Panc1 (cell line): ENCODE results near the gene PTRH1. TPM values are rescaled to one million over a fixed set of nuclear protein-coding genes. Genes with fewer than 3 reads are reported as not detected.

ENCODE experiments used
- ATAC-seq: fragments of 200-7000 bp; cut with Tn5 transposase; 2 replicates; pipeline ENCODE4 v1.9.1; 2020; ENCODE audit warnings: mild to moderate bottlenecking, moderate library complexity
- BruUV-seq: library from RNA; stranded (reverse); fragments of 400-500 nt; replicated peaks from 2 replicates; lab custom pipeline; 2021; lab: Mats Ljungman, UMichigan
- CTCF ChIA-PET: fragments of 300-600 bp; sonication (Branson Sonifier 250); formaldehyde crosslinking; loops from one replicate; lab custom pipeline; 2022; ENCODE audit warnings: antibody characterized with exemption; lab: Charles Lee
- POLR2A ChIA-PET: fragments of 300-600 bp; sonication (Branson Sonifier 250); formaldehyde crosslinking; loops from one replicate; lab custom pipeline; 2022; ENCODE audit warnings: antibody characterized with exemption; lab: Charles Lee
- DNase-seq: peaks from one replicate; pipeline ENCODE4 v3.0.0-alpha.2; 2010; ENCODE audit warnings: low read depth, low spot score
- H3K27ac ChIP-seq: 2 replicates; pipeline ENCODE4 v1.5.1; 2011; ENCODE audit warnings: mild to moderate bottlenecking, low read length, inconsistent platforms
- H3K27me3 ChIP-seq: fragments of 200-500 bp; sonication (Bioruptor generic); 2 replicates; pipeline ENCODE4 v1.6.0; 2014; ENCODE audit warnings: low read length, inconsistent platforms; ENCODE audit not compliant: control insufficient read depth, insufficient read depth
- H3K36me3 ChIP-seq: fragments of 200-500 bp; sonication (Bioruptor generic); 2 replicates; pipeline ENCODE4 v1.5.1; 2014; ENCODE audit warnings: inconsistent platforms, mild to moderate bottlenecking, low read length, moderate library complexity; ENCODE audit not compliant: control insufficient read depth, insufficient read depth
- H3K4me1 ChIP-seq: 2 replicates; pipeline ENCODE4 v1.5.1; 2011; ENCODE audit warnings: inconsistent platforms, mild to moderate bottlenecking, low read length, moderate library complexity; ENCODE audit not compliant: control insufficient read depth, insufficient read depth
- H3K4me3 ChIP-seq, 2 experiments: 2 replicates each; pipeline ENCODE4 v1.5.1; 2011 to 2012; ENCODE audit warnings: low read depth in 2 of 2, low read length in 2 of 2, mild to moderate bottlenecking in 2 of 2, inconsistent platforms in 1 of 2, moderate library complexity in 1 of 2
- H3K9me3 ChIP-seq: fragments of 200-500 bp; sonication (Bioruptor generic); 2 replicates; pipeline ENCODE4 v1.5.1; 2014; ENCODE audit warnings: low read depth, mild to moderate bottlenecking, inconsistent platforms, low read length, moderate library complexity; ENCODE audit not compliant: control insufficient read depth, insufficient read depth
- POLR2AphosphoS5 ChIP-seq: IDR thresholded peaks from 2 replicates; pipeline ENCODE4 v1.6.1; 2012; ENCODE audit warnings: mild to moderate bottlenecking, low read depth, low read length, moderate library complexity
- SIN3A ChIP-seq: IDR thresholded peaks from 2 replicates; pipeline ENCODE4 v1.6.1; 2012; ENCODE audit warnings: low read depth, mild to moderate bottlenecking, low read length, moderate library complexity, borderline replicate concordance; ENCODE audit not compliant: insufficient read depth
- TCF7L2 ChIP-seq: IDR thresholded peaks from 2 replicates; pipeline ENCODE4 v1.6.1; 2011; ENCODE audit warnings: mild to moderate bottlenecking, low read depth, low read length, inconsistent platforms
- in situ Hi-C: cut with HindIII; loops from 2 replicates; pipeline ENCODE4 v1.10.0; 2016; ENCODE audit warnings: low sequenced_read_pairs, low pct_unique_long_range_greater_than_20kb
- intact Hi-C: fragments of 100-400 bp; cut with micrococcal nuclease; formaldehyde crosslinking; loops from one replicate; pipeline ENCODE4 v1.10.0; 2022; ENCODE audit not compliant: unreplicated experiment
- total RNA-seq: library from RNA; stranded (reverse); gene quantifications from one replicate; pipeline ENCODE4 v1.2.1, GENCODE V29; 2021; ENCODE audit not compliant: unreplicated experiment
- TF ChIP-seq, protein P1 (sequence below), 2 experiments: IDR thresholded peaks; 2 replicates each; pipeline ENCODE4 v1.6.1; 2011 to 2012; ENCODE audit warnings: low read depth in 2 of 2, control low read depth in 1 of 2, low read length in 1 of 2, mild to moderate bottlenecking in 1 of 2, moderate library complexity in 1 of 2; ENCODE audit not compliant: insufficient read depth in 1 of 2
- TF ChIP-seq, protein P2 (sequence below): fragments of 450-650 bp; IDR thresholded peaks from 2 replicates; pipeline ENCODE4 v1.5.1; 2017; ENCODE audit warnings: mild to moderate bottlenecking

Gene PTRH1
- total RNA-seq, 1 experiment from 2014 or later: 13.8 TPM

DNA sequence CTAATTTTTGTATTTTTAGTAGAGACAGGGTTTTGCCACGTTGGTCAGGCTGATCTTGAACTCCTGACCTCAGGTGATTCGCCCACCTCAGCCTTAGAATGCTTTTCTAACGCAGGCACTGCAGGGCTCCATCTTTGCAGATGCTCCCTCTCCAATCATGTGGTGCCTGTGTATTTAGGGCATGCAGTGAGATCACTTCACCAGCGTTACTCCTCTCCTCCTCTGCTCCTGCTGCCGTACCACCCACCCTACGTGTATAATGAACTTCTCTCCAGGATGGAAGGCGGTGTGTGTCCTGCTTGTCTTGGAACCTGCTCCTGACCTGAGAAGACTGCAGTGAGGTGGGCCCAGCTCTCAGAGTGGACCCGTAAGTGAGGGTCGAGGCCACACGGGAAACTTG lies 22.3 kb downstream of the PTRH1 start:
- TF ChIP-seq, protein P1, sequence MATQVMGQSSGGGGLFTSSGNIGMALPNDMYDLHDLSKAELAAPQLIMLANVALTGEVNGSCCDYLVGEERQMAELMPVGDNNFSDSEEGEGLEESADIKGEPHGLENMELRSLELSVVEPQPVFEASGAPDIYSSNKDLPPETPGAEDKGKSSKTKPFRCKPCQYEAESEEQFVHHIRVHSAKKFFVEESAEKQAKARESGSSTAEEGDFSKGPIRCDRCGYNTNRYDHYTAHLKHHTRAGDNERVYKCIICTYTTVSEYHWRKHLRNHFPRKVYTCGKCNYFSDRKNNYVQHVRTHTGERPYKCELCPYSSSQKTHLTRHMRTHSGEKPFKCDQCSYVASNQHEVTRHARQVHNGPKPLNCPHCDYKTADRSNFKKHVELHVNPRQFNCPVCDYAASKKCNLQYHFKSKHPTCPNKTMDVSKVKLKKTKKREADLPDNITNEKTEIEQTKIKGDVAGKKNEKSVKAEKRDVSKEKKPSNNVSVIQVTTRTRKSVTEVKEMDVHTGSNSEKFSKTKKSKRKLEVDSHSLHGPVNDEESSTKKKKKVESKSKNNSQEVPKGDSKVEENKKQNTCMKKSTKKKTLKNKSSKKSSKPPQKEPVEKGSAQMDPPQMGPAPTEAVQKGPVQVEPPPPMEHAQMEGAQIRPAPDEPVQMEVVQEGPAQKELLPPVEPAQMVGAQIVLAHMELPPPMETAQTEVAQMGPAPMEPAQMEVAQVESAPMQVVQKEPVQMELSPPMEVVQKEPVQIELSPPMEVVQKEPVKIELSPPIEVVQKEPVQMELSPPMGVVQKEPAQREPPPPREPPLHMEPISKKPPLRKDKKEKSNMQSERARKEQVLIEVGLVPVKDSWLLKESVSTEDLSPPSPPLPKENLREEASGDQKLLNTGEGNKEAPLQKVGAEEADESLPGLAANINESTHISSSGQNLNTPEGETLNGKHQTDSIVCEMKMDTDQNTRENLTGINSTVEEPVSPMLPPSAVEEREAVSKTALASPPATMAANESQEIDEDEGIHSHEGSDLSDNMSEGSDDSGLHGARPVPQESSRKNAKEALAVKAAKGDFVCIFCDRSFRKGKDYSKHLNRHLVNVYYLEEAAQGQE (IDR thresholded peaks at IDR 0.05; ENCODE audit: insufficient read depth in 1 of 2, low read depth in 2 of 2, low read length in 1 of 2): no peak
- TF ChIP-seq, protein P2, sequence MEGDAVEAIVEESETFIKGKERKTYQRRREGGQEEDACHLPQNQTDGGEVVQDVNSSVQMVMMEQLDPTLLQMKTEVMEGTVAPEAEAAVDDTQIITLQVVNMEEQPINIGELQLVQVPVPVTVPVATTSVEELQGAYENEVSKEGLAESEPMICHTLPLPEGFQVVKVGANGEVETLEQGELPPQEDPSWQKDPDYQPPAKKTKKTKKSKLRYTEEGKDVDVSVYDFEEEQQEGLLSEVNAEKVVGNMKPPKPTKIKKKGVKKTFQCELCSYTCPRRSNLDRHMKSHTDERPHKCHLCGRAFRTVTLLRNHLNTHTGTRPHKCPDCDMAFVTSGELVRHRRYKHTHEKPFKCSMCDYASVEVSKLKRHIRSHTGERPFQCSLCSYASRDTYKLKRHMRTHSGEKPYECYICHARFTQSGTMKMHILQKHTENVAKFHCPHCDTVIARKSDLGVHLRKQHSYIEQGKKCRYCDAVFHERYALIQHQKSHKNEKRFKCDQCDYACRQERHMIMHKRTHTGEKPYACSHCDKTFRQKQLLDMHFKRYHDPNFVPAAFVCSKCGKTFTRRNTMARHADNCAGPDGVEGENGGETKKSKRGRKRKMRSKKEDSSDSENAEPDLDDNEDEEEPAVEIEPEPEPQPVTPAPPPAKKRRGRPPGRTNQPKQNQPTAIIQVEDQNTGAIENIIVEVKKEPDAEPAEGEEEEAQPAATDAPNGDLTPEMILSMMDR: no peak
- TF ChIP-seq SIN3A (no peak), POLR2AphosphoS5 (no peak), TCF7L2 (no peak)

DNA sequence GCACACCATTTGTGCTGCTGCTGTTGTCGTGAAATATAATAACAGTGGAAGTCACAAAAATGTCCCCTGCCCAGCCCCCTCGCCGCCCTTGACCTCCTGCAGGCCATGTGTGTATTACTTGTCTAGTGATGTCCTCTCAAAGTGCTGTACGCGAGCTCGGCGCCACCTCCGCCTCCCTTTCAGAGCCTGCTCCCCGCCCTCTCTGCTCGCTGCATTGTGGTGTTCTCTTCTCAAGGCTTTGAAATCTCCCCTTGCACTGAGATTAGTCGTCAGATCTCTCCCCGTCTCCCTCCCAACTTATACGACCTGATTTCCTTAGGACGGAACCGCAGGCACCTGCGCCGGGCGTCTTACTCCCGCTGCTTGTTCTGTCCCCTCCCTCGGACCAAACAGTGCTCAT lies 23.4 kb downstream of the PTRH1 start:
- DNase-seq (no peak), ATAC-seq (no peak)
- intact Hi-C loops: no loop called here
- H3K4me3 ChIP-seq: no peak overlapping the region
- TF ChIP-seq TCF7L2 (no peak), SIN3A (no peak)
- ChIA-PET POLR2A (interaction anchor here (0.7 kb wide), 1 partner anchor 20 kb away, joined by 6 read pairs; no protein-coding TSS in a partner anchor), CTCF (no interaction called here)
- in situ Hi-C loops: no loop called here
- BruUV-seq: no TSS peak
- H3K27ac ChIP-seq: no peak overlapping the region
- no peaks in the 10 kb centered on the region for H3K36me3 ChIP-seq
- no peaks in the 10 kb centered on the region for H3K27me3 ChIP-seq
- H3K4me1 ChIP-seq: no peaks in the 10 kb centered on the region
- no peaks in the 10 kb centered on the region for H3K9me3 ChIP-seq

More for the DNA sequence above, 22.3 kb downstream of the PTRH1 start:
- no peak for ATAC-seq
- no peaks in the 10 kb centered on the region for H3K27me3 ChIP-seq
- no TSS peak for BruUV-seq
- in situ Hi-C loops: no loop called here
- intact Hi-C loops: no loop called here
- ChIA-PET POLR2A (no interaction called here), CTCF (no interaction called here)
- H3K4me3 ChIP-seq: no peak overlapping the region
- no peaks in the 10 kb centered on the region for H3K4me1 ChIP-seq
- no peak overlapping the region for H3K27ac ChIP-seq
- H3K9me3 ChIP-seq: no peaks in the 10 kb centered on the region
- no peak for DNase-seq
- no peaks in the 10 kb centered on the region for H3K36me3 ChIP-seq

DNA sequence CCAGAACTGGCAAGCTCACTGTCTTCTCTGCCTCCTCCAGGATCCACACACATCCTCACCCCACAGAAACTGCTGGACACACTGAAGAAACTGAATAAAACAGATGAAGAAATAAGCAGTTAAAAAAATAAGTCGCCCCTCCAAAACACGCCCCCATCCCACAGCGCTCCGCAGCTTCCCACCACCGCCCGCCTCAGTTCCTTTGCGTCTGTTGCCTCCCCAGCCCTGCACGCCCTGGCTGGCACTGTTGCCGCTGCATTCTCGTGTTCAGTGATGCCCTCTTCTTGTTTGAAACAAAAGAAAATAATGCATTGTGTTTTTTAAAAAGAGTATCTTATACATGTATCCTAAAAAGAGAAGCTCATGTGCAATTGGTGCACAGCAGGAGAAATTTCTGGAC lies 24.7 kb downstream of the PTRH1 start:
- no peak for ATAC-seq
- TF ChIP-seq, protein P2: no peak
- TF ChIP-seq POLR2AphosphoS5 (no peak), SIN3A (no peak), TCF7L2 (no peak)
- TF ChIP-seq, protein P1 (IDR thresholded peaks at IDR 0.05; ENCODE audit: insufficient read depth in 1 of 2, low read depth in 2 of 2, low read length in 1 of 2): no peak
- BruUV-seq: no TSS peak
- POLR2A ChIA-PET: no interaction called here
- CTCF ChIA-PET: no interaction called here
- no peak for DNase-seq
- intact Hi-C loops (no loop called here), in situ Hi-C loops (no loop called here)
- H3K27ac ChIP-seq: no peak overlapping the region
- no peaks in the 10 kb centered on the region for H3K36me3 ChIP-seq
- H3K4me1 ChIP-seq: no peaks in the 10 kb centered on the region
- no peak overlapping the region for H3K4me3 ChIP-seq
- H3K9me3 ChIP-seq: no peaks in the 10 kb centered on the region
- no peaks in the 10 kb centered on the region for H3K27me3 ChIP-seq
